ACC112 (cell line): ENCODE results near the gene DPT.

Source experiments
- H2AFZ ChIP-seq: fragments of 200-600 bp; sonication (generic); one replicate; pipeline ENCODE4 v1.6.0; 2017; ENCODE audit warnings: antibody characterized with exemption, low read length; ENCODE audit not compliant: unreplicated experiment
- H3K27ac ChIP-seq: fragments of 200-600 bp; sonication (generic); 2 replicates; pipeline ENCODE4 v1.5.1; 2014; ENCODE audit warnings: low read depth, mild to moderate bottlenecking, antibody characterized with exemption, low read length, moderate library complexity
- H3K27me3 ChIP-seq: fragments of 200-600 bp; sonication (generic); 2 replicates; pipeline ENCODE4 v1.6.1; 2014; ENCODE audit warnings: mild to moderate bottlenecking, antibody characterized with exemption, low read length, moderate library complexity, mixed read lengths; ENCODE audit not compliant: insufficient read depth
- H3K36me3 ChIP-seq: fragments of 200-600 bp; sonication (generic); 2 replicates; pipeline ENCODE4 v1.6.1; 2016; ENCODE audit warnings: mild to moderate bottlenecking, antibody characterized with exemption, low read length, moderate library complexity, mixed read lengths; ENCODE audit not compliant: insufficient read depth
- H3K4me1 ChIP-seq: fragments of 200-600 bp; sonication (generic); one replicate; pipeline ENCODE4 v1.6.1; 2016; ENCODE audit warnings: low read length, mixed read lengths; ENCODE audit not compliant: insufficient read depth, unreplicated experiment, control insufficient read depth
- H3K4me3 ChIP-seq: fragments of 200-600 bp; sonication (generic); 2 replicates; pipeline ENCODE4 v1.5.1; 2014; ENCODE audit warnings: mild to moderate bottlenecking, low read depth, low read length
- H3K79me2 ChIP-seq: fragments of 200-600 bp; sonication (generic); one replicate; pipeline ENCODE4 v1.6.0; 2016; ENCODE audit warnings: low read length; ENCODE audit not compliant: control insufficient read depth, unreplicated experiment, insufficient read depth

Gene DPT

DNA sequence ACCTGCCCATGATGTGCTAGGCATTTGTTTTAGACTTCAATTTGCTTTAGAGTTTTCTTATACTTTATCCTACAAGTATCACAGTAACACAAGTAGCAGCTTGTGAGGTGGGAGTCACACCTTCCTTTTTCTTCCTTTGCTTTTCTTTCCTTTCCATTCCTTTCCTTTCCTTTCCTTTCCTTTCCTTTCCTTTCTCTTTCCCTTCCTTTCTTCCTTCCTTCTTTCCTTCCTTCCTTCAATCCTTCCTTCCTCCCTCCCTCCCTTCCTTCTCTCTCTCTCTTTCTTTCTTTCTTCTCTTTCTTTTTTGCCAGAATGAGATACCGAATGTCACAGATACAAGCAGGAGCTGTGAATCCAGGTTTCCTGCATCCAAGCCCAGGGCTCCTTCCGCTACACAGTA, 3.9 kb downstream of the DPT start:
- Histone ChIP-seq H3K36me3 (no peaks in the 10 kb centered on the region), H3K4me1 (no peaks in the 10 kb centered on the region), H3K27me3 (peaks cover 22% of the 10 kb centered on the region; the same call in 1 of the 2 replicates), H2AFZ (no peak overlapping the region), H3K79me2 (no peaks in the 10 kb centered on the region), H3K27ac (no peak overlapping the region), H3K4me3 (no peak overlapping the region)

DNA sequence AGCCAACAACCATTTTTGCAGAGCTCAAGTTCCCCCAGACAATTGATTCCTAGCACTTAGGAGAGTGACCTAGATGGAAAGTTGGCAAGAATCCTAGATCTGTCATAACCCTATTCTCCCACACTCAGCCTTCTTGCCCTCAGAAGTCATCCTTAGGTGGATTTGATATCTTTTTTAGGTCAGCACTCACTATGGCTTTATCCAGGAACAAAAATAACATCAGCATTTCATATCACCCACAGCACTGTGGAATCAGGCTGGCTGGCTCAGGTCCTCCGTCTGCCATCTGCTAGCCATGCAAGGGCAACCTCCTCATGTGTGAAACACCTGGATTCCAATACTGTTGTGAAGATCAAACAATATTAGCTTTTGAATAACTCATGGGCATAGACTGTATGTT, 6.0 kb downstream of the DPT start:
- H3K4me3 ChIP-seq: no peak overlapping the region
- H3K27me3 ChIP-seq: peaks cover 22% of the 10 kb centered on the region; the same call in 1 of the 2 replicates
- H3K79me2 ChIP-seq: no peaks in the 10 kb centered on the region
- H3K4me1 ChIP-seq: no peaks in the 10 kb centered on the region
- no peak overlapping the region for H3K27ac ChIP-seq
- no peaks in the 10 kb centered on the region for H3K36me3 ChIP-seq
- H2AFZ ChIP-seq: no peak overlapping the region

DNA sequence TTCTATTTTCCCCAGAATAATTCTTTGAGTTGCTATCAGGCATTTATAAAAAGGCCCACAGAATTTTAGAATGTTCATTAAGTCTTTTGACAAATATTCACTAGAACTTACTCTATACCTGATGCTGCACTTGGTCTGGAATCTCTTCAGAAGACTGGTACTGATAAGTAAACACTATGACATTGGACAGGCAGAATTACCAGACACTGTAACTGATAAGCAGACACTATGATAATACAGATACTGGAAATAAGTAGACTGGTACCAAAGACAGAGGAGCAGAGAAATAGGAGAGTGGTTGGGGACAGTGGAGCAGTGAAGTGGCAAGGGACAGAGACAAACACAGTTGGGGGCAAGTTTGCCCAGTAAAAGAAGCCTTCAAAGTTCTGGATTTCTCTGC, 8.2 kb downstream of the DPT start:
- Histone ChIP-seq H3K36me3 (no peaks in the 10 kb centered on the region), H3K4me1 (no peaks in the 10 kb centered on the region), H2AFZ (no peak overlapping the region), H3K27ac (no peak overlapping the region), H3K4me3 (no peak overlapping the region), H3K79me2 (no peaks in the 10 kb centered on the region), H3K27me3 (peaks cover 18% of the 10 kb centered on the region; the same call in 1 of the 2 replicates)

DNA sequence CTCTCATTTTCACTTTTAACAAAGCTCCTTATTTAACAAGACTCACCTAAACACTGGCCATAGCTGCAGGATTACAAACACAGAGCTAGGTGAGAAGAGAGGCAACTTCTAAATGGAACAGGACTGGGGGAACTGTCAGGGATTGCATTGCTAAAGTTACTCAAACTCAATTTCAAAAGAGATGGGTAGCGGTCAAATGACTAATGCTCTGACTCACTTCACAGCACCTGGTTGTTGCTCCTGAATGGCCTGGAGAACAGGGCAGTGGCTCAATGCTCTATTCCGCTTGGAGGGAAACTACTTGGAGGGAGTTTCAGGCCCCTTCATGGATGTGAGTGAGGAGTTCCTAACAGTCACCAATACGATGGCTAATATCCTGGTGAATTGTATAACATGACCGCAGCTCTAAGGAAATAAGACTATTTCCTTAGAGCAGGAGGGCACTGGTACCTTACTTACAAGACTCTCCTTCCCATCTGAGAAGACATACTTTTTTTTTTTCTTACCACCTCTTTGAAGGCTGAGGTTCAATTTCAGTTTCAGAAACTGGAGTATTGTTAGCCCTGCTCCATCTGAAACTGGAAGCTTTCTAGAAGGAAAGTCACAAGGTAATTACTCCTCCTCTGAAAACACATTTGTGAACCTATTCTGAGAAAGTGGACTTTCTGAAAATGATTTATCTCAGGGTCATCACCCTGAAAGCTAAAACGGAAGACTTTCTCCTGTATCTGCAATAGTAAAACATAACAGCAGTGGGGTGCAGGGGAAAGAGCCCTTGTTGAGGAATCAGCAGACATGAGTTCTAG, 9.5 kb downstream of the DPT start:
- H3K36me3 ChIP-seq: no peaks in the 10 kb centered on the region
- H3K4me1 ChIP-seq: no peaks in the 10 kb centered on the region
- H3K79me2 ChIP-seq: no peaks in the 10 kb centered on the region
- peaks cover 12% of the 10 kb centered on the region; the same call in 1 of the 2 replicates for H3K27me3 ChIP-seq
- H3K4me3 ChIP-seq: no peak overlapping the region
- no peak overlapping the region for H2AFZ ChIP-seq
- no peak overlapping the region for H3K27ac ChIP-seq

DNA sequence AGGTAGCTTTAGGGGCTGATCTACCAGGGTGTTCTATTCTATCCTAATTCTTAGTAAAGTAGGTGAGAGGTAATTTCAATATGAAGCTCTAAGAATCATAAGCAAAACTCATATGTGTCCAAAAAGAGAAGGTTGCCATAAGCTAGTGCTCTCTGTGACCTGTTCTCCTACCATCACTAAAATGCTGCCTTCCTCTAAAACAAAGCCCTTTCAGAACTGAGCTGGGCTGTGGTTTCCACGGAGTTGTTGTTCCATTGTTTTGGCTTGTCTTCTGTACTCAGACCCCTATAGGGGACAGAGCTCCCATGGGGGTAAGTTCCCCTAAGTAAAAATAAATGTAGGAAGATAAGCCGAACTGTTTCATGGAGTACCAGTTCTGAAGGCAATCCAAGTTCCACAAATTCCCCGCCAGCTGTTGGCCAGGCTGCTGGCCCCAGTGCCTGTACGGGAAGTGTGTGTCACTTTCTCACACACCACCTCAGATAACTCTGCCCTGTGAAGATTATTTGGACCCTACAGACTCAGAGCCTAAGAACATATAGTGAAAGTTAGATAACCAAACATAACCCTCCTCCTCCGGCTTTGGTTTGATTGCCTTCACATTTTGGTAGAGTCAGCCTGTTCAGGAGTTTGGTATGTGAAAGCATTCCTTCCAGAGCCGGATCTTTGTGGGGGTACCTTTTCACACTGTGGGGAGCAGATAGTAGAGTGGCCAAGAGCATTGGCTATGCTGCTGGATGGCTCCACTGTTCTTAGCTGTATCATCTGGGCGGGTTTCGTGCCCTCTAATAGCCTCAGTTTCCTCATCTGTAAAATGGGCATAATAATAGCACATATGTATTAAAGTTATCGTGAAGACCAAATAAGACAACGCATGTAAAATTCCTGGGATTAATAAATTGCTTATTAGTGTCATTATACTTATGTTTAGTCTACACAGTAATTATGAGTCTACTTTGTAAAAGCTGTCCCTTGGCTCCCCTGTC, 10.8 kb downstream of the DPT start:
- no peaks in the 10 kb centered on the region for H3K79me2 ChIP-seq
- H3K27ac ChIP-seq: no peak overlapping the region
- peaks cover 12% of the 10 kb centered on the region; the same call in 1 of the 2 replicates for H3K27me3 ChIP-seq
- no peaks in the 10 kb centered on the region for H3K36me3 ChIP-seq
- no peak overlapping the region for H2AFZ ChIP-seq
- no peak overlapping the region for H3K4me3 ChIP-seq
- no peaks in the 10 kb centered on the region for H3K4me1 ChIP-seq

DNA sequence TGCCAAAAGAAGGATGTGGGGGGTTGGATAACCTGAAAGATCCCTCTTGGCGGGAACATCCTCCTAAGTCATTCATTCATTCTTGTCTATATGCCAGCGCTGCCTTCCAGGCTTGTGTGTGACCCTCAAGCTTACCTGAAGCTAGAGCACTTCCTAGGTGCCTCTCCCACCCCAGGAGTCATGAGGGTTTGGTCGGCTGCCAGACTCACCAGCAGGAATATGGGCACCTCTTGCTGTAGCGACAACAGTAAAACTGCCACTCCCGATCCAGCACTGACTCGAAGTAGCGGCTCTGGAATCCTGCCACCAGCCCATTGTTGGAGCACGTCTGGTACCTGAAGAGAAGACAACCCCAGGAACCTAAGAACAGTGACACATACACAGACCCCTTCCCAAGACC, 15.0 kb downstream of the DPT start:
- no peaks in the 10 kb centered on the region for H3K36me3 ChIP-seq
- no peaks in the 10 kb centered on the region for H3K27me3 ChIP-seq
- no peak overlapping the region for H3K27ac ChIP-seq

DNA sequence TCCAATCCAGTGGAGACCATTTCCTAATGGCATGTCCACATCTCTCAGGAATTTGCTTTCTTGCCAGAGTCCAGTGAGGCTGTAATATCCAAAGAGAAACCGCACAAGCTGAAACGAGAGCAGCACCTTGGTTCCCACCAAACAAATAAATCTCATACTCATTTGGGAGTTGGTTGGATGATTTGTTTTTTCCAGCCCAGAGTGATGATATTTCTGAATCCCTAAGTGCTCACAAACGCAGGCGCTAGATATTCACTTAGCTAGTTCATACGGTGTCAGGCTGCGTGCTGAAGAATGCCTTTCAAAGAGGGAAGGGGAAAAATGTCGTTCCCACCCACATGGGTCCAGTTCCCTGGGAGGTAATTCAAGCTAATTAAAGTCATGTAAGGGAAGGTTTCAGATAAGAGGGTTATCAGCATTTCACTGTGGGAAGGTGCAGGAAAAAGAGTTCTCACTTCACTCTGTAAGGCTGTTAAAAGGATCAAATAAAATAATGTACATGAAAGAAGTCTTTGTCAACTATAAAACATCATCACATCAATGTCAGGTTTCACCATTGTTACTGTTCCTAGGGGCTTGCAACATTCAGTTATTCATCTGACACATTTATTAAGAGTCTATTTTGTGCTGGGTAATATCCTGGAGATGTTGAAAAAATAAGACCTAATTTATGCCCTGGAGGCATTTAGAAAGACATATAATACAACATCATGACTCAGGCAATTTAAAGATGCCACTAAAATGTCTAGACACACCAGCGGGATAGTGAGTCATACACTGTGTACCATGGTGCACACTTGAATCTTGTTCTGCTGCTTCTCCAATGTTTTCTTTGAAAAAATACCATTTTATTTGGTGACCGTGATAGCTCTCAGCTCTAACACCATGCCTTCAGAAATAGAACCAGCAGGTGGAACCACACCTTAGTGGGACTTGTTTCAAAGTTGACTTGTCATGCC, 19.3 kb downstream of the DPT start:
- no peaks in the 10 kb centered on the region for H3K27me3 ChIP-seq
- no peaks in the 10 kb centered on the region for H3K79me2 ChIP-seq
- peak overlapping the region; percentile 96 for H3K27ac ChIP-seq
- no peaks in the 10 kb centered on the region for H3K36me3 ChIP-seq
- H3K4me3 ChIP-seq: peak overlapping the region; percentile 64
- peaks cover 18% of the 10 kb centered on the region for H3K4me1 ChIP-seq
- peak overlapping the region; percentile 42 for H2AFZ ChIP-seq

More for the DNA sequence above, 15.0 kb downstream of the DPT start:
- Histone ChIP-seq H3K4me1 (peaks cover 13% of the 10 kb centered on the region), H2AFZ (no peak overlapping the region), H3K4me3 (no peak overlapping the region), H3K79me2 (no peaks in the 10 kb centered on the region)

DNA sequence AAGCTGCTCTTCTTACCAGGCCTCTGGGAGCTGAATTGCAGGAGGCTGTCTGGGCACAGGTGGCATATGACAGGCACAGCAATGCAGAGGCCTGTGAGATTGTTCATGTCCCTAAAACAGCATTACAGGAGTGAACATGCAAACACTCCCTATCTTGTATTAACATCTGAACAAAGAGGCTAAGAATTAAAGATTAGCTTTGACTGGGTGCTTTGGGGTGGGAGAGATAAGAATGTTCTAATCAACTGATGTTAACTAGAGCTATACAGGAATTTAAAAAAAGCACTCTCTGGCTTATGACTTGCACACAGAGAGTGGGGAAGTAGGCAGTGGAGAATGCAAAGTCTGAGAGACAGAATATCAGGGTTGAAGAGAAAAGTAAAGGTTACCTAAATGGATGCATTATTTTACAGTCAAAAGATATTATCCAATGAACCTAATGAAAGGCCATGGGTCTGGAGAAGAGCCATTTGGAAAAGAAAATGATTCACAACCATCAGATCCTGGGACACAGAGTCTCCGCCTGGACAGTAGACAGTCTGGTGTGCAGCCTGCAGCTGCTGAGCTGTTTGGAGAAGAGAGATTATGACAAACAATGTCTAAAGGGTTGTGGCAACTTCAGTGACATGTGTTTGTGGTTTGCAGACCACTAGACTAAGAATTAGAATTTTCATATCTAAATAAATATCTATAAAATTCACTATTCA, 20.2 kb downstream of the DPT start:
- Histone ChIP-seq H2AFZ (no peak overlapping the region), H3K36me3 (no peaks in the 10 kb centered on the region), H3K79me2 (no peaks in the 10 kb centered on the region), H3K27me3 (no peaks in the 10 kb centered on the region), H3K4me3 (no peak overlapping the region), H3K27ac (peak overlapping the region; percentile 96), H3K4me1 (peaks cover 18% of the 10 kb centered on the region)

DNA sequence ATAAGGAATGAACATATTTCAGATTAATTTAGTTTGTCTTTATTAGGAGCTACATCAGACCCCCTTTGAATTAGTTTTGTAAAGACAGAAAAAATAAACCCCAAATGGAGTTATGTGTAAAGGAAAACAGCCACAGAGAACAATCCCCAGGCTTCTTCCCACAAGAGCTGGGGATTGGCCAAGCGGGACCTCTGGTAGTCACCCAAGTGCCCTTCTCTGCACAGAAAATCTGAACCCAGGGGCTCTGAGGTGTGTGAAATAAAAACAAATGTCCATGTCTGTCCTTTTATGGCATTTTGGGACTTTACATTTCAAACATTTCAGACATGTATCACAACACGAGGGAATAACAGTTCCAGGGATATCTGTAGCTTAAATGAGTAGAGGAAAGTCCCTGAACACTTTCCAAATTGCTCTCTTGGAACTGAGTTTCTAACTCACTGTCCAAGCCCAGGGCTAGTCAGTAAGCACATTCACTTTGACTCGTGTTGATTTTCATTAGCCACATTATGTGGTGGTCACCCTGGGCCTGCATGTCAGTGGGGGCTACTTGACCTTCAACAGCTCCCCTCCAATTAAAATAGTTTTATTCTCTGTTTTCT, 22.5 kb downstream of the DPT start:
- H3K27ac ChIP-seq: no peak overlapping the region
- no peak overlapping the region for H2AFZ ChIP-seq
- H3K4me1 ChIP-seq: peaks cover 18% of the 10 kb centered on the region
- no peaks in the 10 kb centered on the region for H3K79me2 ChIP-seq
- H3K4me3 ChIP-seq: no peak overlapping the region
- no peaks in the 10 kb centered on the region for H3K36me3 ChIP-seq
- no peaks in the 10 kb centered on the region for H3K27me3 ChIP-seq
